Measurements from ENCODE around the gene TTC4.

The TTC4 gene

GRCh38 chr1:54699936-54700525 is 15.6 kb upstream of the TTC4 start:
- Histone ChIP-seq H3K4me1 (ENCODE audit: insufficient read depth, poor library complexity, severe bottlenecking) (no peaks in the 10 kb centered on the region), H3K27ac (ENCODE audit: poor library complexity, severe bottlenecking) (no peak overlapping the region), H3K4me3 (ENCODE audit: severe bottlenecking) (no peak overlapping the region), H3K36me3 (ENCODE audit: low read depth) (no peaks in the 10 kb centered on the region), H3K9me3 (ENCODE audit: severe bottlenecking) (no peaks in the 10 kb centered on the region), H3K27me3 (ENCODE audit: insufficient read depth, poor library complexity, severe bottlenecking) (no peaks in the 10 kb centered on the region)
- ATAC-seq (ENCODE audit: low read depth) (no peak), DNase-seq (ENCODE audit: low spot score) (no peak)
- TF ChIP-seq CTCF (IDR thresholded peaks at IDR 0.05; ENCODE audit: poor library complexity, severe bottlenecking), result no peak

GRCh38 chr1:54701066-54701465 is 14.6 kb upstream of the TTC4 start:
- Histone ChIP-seq H3K27ac (ENCODE audit: poor library complexity, severe bottlenecking) (no peak overlapping the region), H3K4me1 (ENCODE audit: insufficient read depth, poor library complexity, severe bottlenecking) (no peaks in the 10 kb centered on the region), H3K4me3 (ENCODE audit: severe bottlenecking) (no peak overlapping the region), H3K36me3 (ENCODE audit: low read depth) (no peaks in the 10 kb centered on the region), H3K27me3 (ENCODE audit: insufficient read depth, poor library complexity, severe bottlenecking) (no peaks in the 10 kb centered on the region), H3K9me3 (ENCODE audit: severe bottlenecking) (no peaks in the 10 kb centered on the region)
- no peak for DNase-seq (ENCODE audit: low spot score)
- ATAC-seq (ENCODE audit: low read depth), result no peak
- no peak for TF ChIP-seq CTCF (IDR thresholded peaks at IDR 0.05; ENCODE audit: poor library complexity, severe bottlenecking)

GRCh38 chr1:54701996-54702395 is 13.7 kb upstream of the TTC4 start:
- DNase-seq (ENCODE audit: low spot score) (no peak), ATAC-seq (ENCODE audit: low read depth) (no peak)
- no peaks in the 10 kb centered on the region for H3K9me3 ChIP-seq (ENCODE audit: severe bottlenecking)
- no peaks in the 10 kb centered on the region for H3K36me3 ChIP-seq (ENCODE audit: low read depth)
- H3K4me3 ChIP-seq (ENCODE audit: severe bottlenecking), result no peak overlapping the region
- H3K27me3 ChIP-seq (ENCODE audit: insufficient read depth, poor library complexity, severe bottlenecking), result no peaks in the 10 kb centered on the region
- H3K4me1 ChIP-seq (ENCODE audit: insufficient read depth, poor library complexity, severe bottlenecking), result no peaks in the 10 kb centered on the region
- TF ChIP-seq CTCF (IDR thresholded peaks at IDR 0.05; ENCODE audit: poor library complexity, severe bottlenecking), result no peak
- H3K27ac ChIP-seq (ENCODE audit: poor library complexity, severe bottlenecking), result no peak overlapping the region

GRCh38 chr1:54703471-54703870 is 12.2 kb upstream of the TTC4 start:
- H3K27ac ChIP-seq (ENCODE audit: poor library complexity, severe bottlenecking), result no peak overlapping the region
- H3K36me3 ChIP-seq (ENCODE audit: low read depth), result no peaks in the 10 kb centered on the region
- H3K27me3 ChIP-seq (ENCODE audit: insufficient read depth, poor library complexity, severe bottlenecking), result no peaks in the 10 kb centered on the region
- H3K4me1 ChIP-seq (ENCODE audit: insufficient read depth, poor library complexity, severe bottlenecking), result no peaks in the 10 kb centered on the region
- TF ChIP-seq CTCF (IDR thresholded peaks at IDR 0.05; ENCODE audit: poor library complexity, severe bottlenecking), result no peak
- H3K4me3 ChIP-seq (ENCODE audit: severe bottlenecking), result no peak overlapping the region
- DNase-seq (ENCODE audit: low spot score) (no peak), ATAC-seq (ENCODE audit: low read depth) (no peak)
- H3K9me3 ChIP-seq (ENCODE audit: severe bottlenecking), result no peaks in the 10 kb centered on the region

GRCh38 chr1:54705153-54705552 is 10.5 kb upstream of the TTC4 start:
- H3K36me3 ChIP-seq (ENCODE audit: low read depth), result no peaks in the 10 kb centered on the region
- no peak overlapping the region for H3K27ac ChIP-seq (ENCODE audit: poor library complexity, severe bottlenecking)
- H3K4me3 ChIP-seq (ENCODE audit: severe bottlenecking), result no peak overlapping the region
- DNase-seq (ENCODE audit: low spot score), result no peak
- H3K27me3 ChIP-seq (ENCODE audit: insufficient read depth, poor library complexity, severe bottlenecking), result no peaks in the 10 kb centered on the region
- no peak for TF ChIP-seq CTCF (IDR thresholded peaks at IDR 0.05; ENCODE audit: poor library complexity, severe bottlenecking)
- no peak for ATAC-seq (ENCODE audit: low read depth)
- H3K4me1 ChIP-seq (ENCODE audit: insufficient read depth, poor library complexity, severe bottlenecking), result no peaks in the 10 kb centered on the region
- no peaks in the 10 kb centered on the region for H3K9me3 ChIP-seq (ENCODE audit: severe bottlenecking)
